GM12891 (cell line): Measurements from ENCODE around the gene CCDC201.
"Not testable (repeated sequence)": the region's sequence is repeated elsewhere in the genome, so short reads cannot be mapped to it uniquely, and the experiment has no call there.

Experiments used
- POLR2A ChIP-seq: IDR thresholded peaks from 2 replicates; pipeline ENCODE4 v1.6.1; 2011; ENCODE audit warnings: low read depth, low read length, control low read depth
- POLR2AphosphoS5 ChIP-seq: IDR thresholded peaks from 2 replicates; pipeline ENCODE4 v1.6.1; 2011; ENCODE audit warnings: low read depth, low read length, control low read depth
- SPI1 ChIP-seq: IDR thresholded peaks from 2 replicates; pipeline ENCODE4 v1.6.1; 2011; ENCODE audit warnings: low read depth, low read length, control low read depth
- TAF1 ChIP-seq: IDR thresholded peaks from 2 replicates; pipeline ENCODE4 v1.6.1; 2011; ENCODE audit warnings: low read depth, low read length, control low read depth

DNA sequence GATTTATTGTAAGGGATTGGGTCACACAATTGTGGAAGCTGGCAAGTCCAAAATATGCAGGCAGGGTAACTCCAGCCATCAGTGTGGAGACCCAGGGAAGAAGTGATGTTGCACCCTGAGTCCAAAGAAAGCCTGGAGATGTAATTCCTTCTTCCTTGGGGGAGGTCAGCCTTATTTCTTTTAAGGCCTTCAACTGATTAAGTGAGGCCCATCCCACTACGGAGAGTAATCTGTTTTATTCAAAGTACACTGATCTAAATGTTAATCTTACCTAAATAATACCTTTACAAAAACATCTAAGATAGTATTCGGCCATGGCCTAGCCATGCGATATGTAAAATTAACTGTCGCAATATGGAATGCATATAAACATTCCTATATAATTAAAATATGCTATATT lies 16.0 kb downstream of the CCDC201 start:
- TF ChIP-seq POLR2A, POLR2AphosphoS5, SPI1, TAF1: not testable (repeated sequence)
